CD4-positive, alpha-beta T cell treated with Interleukin-17A for 1 hour (primary cell): ENCODE results near the gene GPR152.
A peak's percentile ranks its signal among the peaks of the same experiment; 100 is the strongest.
"Not testable (repeated sequence)": the region's sequence is repeated elsewhere in the genome, so short reads cannot be mapped to it uniquely, and the experiment has no call there.

Source experiments
- DNase-seq: peaks from one replicate; pipeline ENCODE4 v3.0.0-alpha.2; 2020

The GPR152 gene

DNA sequence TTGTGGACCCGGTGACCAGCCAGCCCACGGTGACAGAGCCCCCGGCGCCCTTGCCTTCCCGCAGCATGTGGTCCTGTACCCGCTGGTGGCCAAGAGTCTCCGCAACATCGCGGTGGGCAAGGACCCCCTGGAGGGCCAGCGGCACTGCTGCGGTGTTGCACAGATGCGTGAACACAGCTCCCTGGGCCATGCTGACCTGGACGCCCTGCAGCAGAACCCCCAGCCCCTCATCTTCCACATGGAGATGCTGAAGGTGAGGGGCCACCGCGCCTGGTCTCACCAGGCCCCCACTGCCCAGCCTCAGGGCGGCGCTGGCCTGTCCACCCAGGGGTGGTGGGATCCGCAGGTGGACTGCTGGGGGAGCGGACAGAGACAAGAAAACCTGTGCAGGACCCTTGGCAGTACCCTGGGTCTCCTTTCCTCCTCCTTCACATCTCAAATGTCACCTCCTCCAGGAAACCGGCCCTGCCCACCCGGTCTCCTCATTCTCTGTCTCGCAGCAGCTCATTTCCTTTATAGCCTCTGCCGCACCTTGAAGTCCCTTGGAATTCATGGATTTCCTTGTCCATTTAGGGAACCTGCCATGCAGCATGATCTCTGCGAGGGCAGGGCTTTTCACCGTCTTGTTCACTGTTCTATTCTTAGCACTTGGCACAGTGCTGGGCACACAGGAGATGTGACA is 36.8 kb upstream of the GPR152 start:
- no peak for DNase-seq

DNA sequence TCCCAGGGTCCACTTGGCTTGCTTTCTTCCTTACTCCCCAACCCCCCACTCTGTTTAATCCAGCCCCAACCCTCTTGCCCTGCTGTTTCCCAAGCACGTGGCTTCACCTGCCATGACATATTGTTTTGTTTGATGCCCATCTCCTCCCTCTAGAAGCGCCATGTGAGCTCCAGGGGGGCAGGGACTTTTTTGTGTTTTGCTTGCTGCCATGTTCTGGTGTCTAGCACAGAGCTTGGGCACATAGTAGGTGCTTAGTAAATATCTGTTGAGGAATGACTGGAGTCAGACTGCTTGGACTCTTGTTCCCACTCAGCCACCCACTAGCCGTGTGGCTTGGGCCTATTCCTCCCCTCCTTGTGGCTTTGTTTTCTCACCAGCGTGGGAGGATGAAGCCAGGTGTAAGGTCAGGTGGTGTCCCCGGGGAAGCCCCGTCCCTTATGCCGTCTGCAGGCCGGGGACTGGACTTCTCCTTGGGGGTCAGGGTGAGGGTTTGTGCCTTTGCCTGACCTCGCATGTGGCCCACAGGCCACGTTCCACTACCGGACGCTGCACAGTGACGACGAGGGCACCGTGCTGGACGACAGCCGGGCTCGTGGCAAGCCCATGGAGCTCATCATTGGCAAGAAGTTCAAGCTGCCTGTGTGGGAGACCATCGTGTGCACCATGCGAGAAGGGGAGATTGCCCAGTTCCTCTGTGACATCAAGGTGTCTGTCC is 34.1 kb upstream of the GPR152 start:
- DNase-seq: peak; percentile 51

DNA sequence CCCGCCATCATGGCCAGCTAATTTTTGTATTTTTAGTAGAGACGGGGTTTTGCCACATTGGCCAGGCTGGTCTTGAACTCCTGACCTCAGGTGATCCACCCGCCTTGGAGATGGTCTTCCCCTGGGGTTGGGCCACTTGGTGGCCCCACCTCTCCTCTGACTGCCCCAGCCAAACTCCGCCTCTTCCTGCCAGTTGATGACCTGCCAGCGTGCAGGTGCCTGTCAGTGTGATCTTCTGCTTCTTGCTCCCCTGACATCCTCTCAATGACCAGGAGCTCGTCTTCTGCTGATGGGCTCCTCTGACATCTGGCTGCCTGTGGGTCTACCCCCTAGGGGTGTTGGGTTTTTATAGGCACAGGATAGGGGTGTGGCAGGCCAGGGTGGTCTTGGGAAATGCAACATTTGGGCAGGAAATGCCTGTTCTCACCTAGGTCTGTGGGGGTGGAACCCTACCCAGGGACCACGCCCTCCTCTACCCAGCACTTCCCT is 33.4 kb upstream of the GPR152 start:
- DNase-seq: peak; percentile 83

DNA sequence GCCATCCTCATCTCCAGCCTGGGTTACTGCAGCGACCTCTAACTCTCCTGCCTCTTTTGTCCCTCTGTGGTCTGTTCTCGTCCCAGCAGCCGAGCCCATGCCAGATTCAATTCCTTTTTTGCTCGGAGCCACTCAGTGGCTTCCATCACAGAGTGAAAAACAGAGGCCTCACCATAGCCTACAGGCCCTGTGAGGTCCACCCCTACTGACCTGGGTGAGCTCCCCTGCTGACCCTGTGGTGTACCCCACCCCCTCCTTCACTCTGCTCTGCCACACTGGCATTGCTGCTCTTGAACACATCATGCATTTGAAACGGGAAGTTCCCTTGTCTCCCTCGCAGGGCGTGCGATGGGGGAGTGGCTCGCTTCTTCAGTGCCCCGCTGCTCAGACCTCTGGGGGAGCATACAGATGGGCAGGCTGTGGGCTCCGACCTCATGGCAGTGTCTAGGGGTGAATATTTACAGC is 32.4 kb upstream of the GPR152 start:
- peak; percentile 73 for DNase-seq

DNA sequence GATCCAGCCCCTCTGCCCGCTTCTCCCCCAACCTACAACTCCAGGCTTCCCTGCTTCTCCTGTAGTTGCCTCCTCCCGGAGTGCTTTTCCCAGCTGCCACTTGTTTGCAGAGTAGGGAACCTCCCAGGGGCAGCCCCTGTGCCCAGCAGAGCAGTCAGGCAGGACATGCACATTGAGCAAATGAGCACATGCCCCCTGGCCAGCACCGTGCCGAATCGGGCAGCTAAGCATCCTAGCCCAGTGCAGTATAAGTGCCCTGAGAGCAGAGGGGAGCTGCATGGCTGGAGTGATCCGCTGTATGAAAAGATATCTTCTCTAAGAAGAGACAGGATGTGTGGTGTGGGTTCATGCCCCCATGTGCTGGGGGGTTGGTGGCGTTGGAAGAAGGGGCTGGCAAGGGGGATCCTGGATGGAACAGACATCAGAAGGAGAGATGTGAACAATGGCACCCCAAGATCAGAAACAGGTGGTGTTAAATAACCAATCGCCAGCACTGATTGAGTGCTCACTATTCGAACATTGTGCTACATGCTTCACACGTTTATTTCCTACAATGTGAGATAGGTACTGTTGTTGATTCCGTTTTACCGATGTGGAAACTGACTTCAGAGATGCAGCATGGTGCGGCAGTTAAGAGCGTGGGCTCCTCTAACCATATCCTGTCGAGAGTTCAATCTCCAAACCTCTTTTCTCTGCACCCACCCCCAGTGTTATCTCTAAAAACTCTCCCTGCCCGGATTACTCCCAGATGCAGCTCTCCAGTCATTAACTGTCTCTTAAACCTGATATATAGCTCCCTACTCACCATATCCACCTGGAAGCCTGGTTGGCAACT is 31.5 kb upstream of the GPR152 start:
- peak; percentile 70 for DNase-seq

DNA sequence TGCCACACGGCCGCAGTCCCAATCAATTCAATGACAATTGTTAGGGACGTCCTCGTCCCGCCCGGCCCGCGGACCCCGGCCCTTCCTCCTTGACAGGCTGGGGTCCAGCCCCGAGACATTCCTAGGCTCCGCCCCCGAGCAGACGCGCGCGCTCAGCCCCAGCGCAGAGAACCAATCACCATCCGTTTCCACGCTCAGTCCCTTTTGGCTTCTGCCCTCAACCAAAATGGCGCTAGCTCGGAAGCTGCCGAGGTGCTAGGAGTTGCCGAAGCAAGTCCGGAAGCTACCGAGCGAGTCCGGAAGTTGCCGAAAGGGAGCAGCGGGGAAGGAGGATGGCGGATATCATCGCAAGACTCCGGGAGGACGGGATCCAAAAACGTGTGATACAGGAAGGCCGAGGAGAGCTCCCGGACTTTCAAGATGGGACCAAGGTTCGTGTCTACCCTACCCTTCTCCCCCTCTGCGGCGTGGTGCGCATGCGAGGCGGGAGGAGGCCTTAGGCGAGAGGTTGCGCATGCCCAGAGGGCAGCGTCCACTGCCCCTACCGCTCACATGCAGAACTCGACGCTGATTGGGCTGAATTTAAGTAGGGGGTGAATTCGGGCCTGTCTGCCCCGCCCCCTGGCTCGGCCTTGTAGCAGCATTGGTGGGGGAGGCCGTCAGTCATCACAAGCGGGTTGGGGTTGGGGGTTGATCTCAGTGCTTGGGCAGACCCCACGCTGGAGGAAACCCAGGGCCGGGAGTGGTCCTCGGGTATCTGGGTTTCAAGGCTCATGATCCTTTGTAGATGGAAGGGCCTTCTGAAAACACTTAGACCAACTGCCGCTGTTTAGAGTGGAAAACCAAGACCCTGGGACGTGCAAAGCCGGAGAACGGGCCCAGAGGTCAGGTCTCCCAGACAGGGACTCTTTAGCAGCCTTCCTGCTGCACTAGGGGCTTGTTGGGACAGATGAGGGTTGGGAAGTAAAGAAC is 30.6 kb upstream of the GPR152 start, which contains the start of gene AIP:
TSS of gene AIP (plus strand) at position 200 of the 972 bp plus-strand sequence. CDS start at position 333, 133 bp downstream.
- DNase-seq: peak; percentile 98

DNA sequence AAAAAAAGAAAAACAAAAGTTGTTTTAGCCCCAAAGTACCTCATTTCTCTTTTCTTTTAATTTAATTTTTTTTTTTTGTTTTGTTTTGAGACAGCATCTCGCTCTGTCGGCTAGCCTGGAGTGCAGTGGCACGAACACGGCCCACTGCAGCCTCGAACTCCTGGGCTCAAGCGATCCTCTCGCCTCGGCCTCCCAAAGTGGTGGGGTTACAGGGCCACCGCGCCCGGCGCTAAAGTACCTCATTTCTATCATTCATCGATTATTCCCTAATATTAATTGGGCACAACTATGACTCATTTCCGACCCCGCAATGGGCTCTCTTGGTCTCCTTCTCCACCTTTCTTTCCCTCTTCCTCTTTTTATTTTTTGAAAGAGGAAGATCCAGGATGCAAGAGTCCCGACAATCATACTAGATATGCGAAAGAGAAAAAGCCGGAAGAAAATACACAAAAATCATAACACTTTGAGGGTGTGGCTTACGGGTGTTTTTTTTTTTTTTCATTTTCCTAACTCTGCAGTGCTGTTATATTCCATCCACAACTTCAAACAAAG is 29.8 kb upstream of the GPR152 start:
- DNase-seq: no peak

DNA sequence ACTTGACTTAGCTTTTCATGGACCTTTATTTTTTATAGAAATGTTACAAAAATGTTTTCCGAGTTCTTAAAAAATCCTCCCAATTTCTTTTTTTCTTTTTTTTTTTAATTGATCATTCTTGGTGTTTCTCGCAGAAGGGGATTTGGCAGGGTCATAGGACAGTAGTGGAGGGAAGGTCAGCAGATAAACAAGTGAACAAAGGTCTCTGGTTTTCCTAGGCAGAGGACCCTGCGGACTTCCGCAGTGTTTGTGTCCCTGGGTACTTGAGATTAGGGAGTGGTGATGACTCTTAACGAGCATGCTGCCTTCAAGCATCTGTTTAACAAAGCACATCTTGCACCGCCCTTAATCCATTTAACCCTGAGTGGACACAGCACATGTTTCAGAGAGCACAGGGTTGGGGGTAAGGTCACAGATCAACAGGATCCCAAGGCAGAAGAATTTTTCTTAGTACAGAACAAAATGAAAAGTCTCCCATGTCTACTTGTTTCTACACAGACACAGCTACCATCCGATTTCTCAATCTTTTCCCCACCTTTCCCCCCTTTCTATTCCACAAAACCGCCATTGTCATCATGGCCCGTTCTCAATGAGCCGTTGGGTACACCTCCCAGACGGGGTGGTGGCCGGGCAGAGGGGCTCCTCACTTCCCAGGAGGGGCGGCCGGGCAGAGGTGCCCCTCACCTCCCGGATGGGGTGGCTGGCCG is 25.0 kb upstream of the GPR152 start:
- not testable (repeated sequence) for DNase-seq

DNA sequence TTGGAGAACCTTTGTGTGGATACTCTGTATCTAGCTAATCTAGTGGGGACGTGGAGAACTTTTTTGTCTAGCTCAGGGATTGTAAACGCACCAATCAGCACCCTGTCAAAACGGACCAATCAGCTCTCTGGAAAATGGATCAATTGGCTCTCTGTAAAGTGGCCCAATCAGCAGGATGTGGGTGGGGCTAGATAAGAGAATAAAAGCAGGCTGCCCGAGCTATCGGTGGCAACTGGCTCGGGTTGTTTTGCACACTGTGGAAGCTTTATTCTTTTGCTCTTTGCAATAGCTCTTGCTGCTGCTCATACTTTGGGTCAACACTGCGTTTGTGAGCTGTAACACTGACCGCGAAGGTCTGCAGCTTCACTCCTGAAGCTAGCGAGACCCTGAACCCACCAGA is 24.2 kb upstream of the GPR152 start:
- not testable (repeated sequence) for DNase-seq

DNA sequence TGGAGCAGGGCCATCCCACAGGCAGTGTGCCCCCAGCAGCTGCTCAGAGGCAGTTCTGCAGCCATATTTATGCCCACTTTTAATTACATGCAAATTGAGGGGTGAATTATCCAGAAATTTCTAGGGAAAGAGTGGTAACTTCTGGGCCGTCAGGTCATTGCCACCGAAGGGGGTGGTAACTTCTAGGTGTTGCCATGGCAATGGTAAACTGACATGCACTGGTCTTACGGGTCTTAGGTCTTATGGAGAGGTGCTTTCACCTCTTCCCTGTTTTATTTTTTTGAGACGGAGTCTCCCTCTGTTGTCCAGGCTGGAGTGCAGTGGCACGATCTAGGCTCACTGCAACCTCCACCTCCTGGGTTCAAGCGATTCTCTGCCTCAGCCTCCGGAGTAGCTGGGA is 20.4 kb upstream of the GPR152 start:
- DNase-seq: no peak

DNA sequence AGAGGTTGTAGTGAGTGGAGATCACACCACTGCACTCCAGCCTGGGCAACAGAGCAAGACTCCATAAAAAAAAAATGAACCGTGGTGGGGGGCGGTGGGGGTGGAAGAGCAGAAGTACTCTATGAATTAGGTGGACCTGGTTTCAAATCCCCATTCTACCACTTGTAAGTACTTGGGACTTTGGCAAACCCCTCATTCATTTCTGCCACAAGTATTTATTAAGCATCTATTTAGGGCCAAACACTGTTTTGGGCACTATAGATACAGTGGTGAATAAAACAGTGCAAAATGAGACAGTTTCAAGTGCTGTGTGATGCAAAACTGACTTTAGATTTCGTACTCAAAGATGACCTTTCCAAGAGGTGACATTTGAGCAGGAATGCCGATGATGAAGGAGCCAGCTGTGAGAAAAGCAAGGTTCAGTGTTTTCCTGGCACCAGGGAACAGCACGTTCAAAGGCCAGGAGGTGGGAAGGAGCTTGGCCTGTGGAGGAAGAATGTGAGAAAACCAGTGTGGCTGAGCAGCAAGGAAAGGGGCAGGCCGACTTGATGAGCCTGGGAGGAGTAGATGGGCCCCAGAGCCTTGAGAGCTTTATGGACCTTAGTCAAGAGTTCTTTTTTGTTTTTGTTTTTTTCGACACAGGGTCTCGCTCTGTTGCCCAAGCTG is 17.9 kb upstream of the GPR152 start:
- DNase-seq: no peak

DNA sequence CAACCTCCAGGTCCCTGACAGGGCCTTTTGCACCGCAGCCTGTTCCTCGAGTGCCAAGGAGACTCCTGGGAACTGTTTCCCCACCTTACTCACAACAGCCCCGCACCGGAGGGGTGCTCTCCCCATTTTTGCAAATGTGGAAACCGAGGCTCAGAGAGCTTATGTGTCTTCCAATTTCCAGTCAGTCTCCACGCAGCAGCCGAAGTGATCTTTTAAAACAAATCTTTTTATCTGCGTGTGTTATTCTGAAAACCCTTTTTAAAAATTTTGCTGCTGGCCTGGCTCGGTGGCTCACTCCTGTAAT is 16.9 kb upstream of the GPR152 start:
- no peak for DNase-seq

DNA sequence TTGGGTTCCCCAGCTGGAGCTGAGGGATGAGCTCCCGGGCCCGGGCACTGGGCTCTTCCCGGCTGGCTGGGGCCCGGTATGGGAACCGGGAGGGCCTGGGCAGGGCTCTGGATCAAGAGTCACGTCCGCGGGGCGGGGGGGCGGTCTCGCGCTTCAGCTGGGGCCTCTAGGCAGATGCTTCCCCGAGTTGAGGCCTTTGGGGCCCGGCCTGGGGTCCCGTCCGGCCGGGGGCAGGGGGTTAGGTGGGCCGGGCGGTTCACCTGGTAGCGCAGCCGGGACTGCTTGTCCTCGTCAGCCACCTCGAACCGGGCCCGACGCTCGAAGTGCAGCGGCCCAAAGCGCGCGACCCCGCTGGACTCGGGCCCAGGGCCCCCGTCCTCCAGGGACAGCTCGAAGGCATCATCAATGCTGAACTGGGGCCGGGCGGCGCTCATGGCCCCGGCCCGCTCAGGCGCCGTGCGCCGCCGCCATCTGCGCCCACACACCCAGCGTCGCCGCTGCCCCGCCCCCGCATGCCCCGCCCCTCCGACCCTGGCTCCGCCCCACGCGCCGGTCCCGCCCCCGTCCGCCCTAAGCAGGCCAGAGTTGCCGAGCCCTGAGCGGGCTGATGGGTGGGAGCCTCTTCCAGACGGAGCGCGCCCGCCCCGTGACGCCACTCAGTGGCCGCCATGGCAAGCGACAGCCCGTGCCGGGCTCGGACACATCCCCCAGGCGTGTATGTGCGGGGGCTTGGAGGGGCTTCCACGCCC is 16.4 kb upstream of the GPR152 start, which contains the start of gene TMEM134:
TSS of gene TMEM134 (minus strand) at position 493 of the 749 bp plus-strand sequence. CDS start at position 434, 59 bp downstream.
- peak; percentile 93 for DNase-seq

DNA sequence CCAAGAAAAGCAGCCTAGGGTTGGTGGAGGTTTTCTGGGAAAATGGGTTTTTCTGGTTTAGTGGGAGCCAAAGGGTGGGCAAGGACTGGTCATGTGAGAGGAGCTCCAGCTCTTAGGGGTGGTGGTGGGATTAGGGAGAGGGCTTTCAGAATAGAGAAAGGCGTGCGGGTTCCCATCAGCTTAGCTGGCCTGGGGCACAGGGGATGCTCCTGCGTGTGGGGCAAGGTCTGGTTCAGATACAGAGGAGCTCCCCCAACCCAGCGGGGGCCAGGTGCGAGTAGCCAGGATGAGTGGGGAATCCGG is 15.9 kb upstream of the GPR152 start:
- peak; percentile 22 for DNase-seq

DNA sequence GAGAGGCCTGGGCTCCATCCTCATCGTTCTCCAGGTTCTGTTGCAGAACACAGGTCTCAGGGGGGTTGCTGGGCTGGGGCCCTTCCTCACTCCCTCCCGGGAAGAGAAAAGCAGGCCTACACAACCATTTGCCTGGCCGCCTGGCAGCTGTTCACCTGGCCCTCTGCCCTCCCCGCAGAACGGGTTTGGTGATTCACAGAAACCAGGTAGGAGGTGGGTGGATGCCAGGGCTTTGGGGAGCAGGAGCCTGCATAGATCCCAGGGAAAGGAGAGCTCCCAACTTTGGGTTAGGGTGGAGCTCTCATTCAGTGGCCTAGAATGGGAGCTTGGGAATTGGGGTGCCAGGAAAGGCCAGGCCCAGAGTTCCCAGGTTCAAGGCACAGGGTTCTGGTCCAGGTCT is 15.5 kb upstream of the GPR152 start:
- DNase-seq: no peak

DNA sequence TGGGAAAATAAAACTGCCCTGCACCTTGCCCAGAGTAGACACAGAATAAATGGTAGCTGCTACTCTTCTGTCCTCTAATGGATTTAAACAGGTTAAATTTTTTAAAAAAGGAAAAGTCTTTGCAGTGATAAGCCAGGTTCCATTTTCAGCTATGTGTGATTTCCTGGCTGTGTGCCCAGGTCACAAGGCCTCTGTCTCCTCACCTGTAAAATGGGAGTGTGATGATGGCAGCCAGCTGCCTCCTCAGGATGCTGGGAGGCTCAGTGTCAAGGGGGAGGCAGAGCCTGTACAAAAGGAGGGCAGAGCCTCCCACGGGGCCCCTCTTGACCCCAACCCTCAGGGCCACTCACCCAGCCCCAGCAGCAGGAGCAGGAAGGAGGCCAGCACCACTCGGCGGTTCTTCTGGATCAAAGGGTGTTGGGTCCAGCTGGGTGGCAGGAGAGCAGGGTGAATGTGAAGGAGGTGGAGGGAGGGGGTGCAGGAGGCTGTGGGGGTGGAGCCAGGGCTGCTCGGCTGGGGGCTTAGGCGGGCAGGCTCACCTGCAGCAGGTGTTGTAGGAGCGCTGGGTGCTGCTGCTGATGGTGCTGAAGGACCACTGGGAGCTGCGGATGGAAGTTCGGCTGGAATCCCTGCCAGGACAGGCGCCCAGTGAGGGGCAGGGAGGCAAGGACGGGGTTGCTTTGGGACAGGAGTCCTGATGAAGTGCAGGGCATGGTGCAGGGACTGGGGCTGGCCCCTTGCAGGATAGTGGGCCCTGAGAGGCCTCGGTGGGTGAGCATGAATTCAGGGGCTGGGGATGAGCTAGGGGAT is 14.6 kb upstream of the GPR152 start:
- DNase-seq: no peak

DNA sequence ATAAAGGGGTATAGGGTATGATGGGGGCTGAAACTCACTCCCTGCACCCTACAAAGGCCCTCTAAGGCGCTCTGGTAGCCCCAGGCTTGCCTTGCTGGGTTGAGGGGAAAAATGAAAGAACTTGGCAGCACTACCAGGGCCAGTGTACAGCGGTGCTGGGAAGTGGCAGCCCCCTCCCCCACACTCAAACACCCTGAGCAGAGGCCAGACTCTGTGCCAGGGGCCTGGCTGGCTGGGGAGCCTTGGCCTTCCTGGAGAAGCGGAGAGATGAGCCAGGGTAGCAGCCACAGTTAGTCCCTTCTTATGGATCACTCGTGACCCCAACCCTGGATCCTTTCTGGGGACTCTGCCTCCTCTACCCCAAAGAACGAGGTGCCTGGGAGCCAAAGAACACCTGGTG is 13.8 kb upstream of the GPR152 start:
- DNase-seq: no peak

DNA sequence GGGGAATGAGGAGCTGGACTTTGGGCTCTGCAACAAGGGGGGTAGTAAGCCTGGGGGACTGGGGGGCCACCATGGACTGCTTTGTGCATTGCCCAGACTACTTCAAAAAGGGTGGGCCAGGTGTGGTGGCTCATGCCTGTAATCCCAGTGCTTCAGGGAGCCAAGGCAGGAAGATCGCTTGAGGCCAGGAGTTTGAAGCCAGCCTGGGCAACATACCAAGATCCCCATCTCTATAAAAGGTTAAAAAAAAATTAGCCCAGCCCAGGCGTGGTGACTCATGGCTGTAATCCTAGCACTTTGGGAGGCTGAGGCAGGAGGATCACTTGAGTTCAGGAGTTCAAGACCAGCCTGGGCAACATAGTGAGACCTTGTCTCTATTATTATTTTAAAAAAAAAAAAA is 13.0 kb upstream of the GPR152 start:
- DNase-seq: not testable (repeated sequence)

DNA sequence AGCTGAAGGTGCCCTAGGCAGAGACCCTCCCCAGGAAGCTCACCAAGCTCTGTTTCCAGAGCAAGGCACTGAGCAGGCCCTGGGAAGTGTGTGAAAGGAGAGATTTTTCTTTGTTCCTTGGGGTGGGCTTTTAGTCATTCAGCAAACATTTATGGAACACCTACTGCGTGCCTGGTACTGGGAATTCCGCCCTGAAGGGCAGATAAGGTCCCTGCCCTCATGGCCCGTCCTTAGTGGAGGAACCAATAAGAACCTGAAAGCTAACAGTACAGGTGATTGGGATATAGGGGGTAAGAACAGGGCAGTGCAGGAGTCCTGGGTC is 12.6 kb upstream of the GPR152 start:
- no peak for DNase-seq
